ENCODE data around the gene NACC2.
"Not testable (repeated sequence)": the region's sequence is repeated elsewhere in the genome, so short reads cannot be mapped to it uniquely, and the experiment has no call there.

The NACC2 gene

DNA sequence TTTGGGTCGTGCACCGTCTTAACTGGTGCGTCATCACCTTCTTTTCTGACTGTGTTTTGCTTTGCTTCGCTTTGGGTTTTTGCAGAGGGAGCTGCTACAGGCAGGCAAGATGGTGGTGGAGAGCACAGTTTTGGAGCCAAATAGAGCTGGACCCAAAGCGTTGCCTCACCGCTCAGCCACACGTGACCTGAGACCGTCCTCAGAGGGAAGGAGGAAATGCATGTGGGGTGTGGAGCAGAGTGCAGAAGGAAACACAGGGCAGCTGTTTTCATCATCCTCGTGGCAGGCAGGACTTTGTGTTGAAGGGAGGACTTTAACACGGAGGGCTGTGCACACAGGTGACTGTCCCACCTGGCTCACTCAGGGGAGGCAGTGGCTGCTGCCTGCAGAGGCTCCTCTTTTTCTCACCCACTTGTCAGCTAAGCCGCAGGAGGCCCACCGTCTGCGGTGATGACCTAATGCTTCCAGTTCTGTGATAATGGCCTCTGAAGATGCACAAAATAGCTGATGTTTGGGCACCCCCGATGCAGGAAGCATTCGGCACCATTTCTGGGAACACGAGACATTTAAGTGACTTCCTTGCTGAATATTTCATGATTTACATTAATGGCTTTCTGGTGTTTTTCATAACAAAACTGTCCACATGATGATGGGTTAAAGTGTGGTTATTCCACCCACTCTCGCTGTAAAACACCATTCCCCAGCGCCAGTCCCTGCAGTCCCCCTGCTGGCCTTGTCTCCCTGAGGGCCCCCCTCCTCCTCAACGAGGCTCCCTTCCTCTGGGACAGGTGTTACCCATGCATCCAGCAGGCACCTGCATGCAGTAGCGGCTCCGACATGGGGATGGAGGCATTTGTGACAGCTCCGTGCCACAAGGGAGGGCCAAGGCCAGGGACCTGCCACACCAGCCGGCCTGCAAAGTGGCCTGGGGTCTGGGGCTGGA lies 121.5 kb downstream of the NACC2 start:
- no peak for DNase-seq

DNA sequence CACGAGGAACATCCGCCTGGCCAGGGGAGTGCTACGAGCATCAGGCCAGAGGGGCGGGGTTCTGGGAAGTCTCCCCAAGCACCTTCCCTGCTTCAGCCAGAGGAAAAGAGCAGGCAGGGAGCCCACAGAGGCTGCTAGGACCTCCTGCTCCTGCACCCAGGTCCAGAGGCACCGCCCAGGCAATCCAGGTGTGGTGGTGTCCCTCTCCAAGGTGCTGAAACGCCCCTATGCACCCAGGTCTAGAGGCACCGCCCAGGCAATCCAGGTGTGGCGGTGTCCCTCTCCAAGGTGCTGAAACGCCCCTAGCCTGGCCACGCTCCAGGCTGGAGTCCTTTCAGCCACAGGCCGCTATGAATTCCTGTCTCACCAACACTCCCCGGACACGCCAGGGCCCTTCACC lies 123.2 kb downstream of the NACC2 start:
- DNase-seq = no peak

DNA sequence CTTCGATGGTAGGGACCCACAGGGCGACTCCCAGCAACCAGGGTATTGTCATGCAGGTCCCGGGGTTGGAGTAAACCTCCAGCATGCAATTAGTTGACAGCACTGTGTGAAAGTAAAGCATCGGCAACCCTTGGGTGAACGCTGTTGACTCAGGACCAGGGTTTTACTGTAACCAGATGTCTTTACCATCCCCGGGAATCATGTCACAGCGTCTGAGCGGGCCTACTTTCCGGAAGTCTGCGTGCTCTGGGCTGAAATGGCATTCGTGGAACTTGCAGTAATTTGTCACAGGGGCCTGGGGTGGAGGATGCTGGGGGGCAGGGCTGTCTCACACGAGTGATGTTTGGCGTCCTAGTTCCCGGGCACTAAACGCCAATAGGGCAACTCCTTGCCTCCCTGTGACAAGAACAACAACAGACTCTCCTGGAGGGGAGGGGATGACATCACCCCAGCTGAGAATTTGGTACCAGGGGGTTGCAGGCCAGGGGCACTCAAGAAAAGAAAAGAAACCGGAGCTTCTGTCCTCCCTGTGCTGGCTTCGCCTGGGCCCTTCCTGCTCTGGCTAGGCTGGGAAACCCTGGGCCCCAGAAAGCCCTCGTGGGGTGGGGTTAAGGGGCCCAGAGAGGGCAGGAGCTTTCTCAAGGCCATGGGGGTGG lies 123.8 kb downstream of the NACC2 start:
- DNase-seq = no peak

DNA sequence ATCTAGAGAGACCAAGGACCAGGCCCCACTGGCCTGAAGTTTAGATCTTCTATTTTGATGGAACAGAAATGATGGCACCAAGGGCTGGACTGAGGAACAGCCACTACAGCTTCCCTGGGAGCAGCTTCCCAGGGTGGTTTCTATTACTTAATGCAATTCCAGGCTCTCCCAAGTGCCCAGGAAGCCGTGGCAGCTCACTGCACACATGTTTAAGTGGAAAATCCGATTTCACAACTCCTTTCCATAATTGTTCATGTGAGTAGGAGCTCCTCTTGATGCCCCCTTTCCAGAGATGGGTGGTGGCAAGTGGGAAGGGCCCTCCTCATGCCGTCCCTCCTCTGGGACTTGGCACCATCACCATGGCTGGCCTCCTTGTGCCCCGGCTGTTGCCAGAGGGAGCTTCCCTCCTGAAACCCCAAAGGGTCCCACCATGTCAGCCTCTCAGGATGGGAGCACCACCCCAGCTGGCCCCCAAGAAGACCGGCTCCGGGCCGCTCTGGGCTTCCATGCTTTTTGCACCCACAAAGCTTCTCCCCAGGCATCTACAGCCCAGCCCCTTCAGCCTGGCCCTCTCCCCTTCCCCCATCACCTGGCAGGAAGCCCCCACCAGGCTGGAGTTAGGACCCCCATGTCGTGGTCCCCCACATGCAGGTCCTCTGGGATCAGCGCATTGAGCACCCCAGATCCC lies 124.8 kb downstream of the NACC2 start:
- no peak for DNase-seq

DNA sequence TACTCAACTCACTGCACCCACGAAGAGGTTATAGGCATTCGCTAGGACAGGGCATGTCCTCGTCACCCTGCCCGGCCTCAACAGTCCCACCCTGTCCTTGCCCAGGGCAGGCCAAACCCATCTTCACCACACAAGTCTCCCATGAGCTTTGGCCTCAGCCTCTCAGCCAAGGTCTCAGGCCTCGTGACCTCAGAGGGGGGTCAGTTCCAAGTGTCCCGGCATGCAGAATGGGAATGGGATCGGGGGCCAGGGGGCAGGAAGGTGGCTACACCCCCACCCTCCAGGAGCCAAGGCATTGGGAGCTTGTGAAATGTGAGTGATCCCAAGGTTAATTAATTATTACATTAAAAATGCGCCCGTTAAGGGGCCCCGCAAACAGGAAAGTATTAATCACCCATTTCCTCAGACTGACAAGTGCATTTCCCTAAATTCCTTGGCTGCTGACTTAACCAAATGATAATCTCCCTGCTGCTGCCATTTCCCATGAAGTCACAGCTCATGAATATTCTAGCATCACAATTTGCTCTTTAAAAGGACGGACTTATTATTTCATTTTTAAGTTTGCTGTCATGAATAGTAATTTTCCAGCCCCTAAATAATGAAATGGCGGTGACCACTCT lies 125.9 kb downstream of the NACC2 start:
- no peak for DNase-seq

DNA sequence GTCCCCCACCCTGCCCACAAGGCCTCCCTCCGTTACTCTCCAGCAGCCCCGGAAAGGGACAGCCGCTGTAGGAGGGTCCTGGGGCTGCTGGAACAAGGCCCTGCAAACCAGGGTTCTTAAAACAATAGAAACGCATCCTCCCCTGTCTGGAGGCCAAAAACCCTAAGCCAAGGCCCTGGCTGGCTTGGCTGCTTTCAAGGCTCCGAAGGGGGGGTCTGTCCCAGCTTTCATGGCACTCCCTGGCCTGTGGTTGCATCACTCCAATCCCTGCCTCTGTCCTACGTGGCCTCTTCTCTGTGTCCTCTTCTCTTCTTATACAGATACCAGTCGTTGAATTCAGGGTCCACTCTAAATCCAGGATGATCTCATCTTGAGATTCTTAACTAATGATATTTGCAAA lies 126.5 kb downstream of the NACC2 start:
- no peak for DNase-seq

DNA sequence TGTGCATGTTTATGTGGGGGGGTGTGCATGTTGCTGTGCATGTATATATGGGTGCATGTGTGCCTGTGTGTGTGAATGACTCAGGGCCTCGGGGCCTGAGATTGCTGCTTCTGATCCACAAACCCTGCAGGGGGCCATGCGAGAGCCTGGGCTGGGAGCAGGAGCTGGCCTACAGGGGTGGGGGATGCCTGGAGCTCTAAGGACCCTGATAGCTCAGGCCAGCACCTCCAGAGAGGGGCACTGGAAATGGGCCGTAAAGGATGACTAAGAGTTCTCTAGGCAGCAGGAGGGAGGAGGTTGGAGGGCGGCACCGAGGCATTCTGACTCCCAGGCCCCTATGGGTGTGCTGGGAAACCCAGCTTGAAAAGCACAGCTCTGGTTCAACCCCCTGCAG lies 127.0 kb downstream of the NACC2 start:
- no peak for DNase-seq

DNA sequence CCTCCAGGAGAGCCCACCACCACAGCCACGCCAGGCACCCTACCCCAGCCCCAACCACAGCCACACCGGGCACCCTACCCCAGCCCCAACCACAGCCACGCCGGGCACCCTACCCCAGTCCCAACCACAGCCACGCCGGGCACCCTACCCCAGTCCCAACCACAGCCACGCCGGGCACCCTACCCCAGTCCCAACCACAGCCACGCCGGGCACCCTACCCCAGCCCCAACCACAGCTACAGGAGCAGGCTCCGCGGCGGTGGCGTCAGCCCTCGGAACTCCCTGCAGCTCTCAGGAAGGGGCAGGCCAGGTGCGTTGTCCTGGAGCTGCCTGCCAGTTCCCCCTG lies 128.2 kb downstream of the NACC2 start:
- not testable (repeated sequence) for DNase-seq

DNA sequence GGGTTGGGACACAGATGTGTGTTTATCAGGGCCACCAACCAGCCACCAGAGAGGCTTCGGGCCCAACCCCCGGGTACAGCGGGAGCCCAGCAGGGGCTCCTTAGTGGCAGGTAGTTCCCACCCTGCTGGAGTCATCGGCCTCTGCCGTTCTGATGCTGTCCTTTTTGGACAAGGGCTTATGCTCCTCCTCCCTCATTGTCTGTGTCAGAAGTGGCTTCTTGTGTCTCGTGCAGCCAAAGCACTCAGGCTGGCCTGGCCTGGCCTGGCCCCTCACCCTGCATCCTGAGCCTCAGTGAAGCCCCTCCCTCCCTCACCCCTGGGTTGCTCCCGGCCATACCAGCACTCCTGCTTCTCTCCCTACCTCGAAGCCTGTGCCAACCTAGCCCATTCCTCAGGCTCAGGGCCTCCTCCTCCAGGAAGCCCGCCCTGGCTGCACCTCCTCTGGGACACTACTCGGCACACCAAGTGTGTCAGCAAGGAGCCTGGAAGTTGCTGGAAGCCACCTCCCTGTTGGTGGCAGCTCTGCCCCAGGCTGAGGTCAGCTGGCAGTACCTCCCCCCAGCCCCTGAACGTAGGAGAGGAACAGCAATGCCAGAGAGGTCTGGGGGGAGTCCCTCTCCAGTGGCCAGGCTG lies 129.8 kb downstream of the NACC2 start:
- DNase-seq = no peak

DNA sequence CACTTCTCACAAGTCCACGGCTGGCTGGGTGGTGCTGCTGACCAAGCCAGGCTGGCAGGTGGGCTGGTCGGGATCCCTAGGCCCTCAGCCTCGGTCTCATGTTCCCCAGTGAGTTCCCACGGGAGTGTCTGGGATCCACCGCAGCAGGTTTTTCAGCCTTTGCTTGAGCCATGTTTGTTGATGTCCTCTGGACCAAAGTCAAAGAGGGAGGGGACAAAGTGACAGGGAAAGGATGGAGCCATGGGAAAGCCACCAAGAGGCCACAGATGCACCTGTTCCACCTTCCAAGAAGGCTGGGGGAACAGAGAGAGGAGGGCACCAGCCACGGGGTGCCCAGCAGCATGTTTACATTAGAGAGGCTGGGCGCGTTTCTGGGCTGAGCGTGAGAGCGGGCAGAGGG lies 131.2 kb downstream of the NACC2 start:
- no peak for DNase-seq

DNA sequence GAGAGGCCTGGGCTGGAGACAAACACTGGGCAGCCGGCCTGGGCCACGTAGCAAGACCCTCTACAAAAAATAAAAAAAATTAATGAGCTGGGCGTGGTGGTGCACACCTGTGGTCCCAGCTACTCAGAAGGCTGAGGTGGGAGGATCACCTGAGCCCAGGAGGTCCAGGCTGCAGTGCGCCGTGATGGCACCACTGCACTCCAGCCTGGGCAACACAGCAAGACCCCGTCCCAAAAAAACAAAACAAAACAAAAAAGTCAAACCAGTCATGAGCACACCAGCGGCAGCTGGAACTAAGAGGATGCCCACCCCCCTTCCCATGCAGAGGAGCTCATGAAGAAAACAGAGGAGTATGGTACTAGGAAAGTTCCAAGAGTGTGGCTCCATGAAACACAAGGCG lies 131.8 kb downstream of the NACC2 start:
- DNase-seq = no peak

DNA sequence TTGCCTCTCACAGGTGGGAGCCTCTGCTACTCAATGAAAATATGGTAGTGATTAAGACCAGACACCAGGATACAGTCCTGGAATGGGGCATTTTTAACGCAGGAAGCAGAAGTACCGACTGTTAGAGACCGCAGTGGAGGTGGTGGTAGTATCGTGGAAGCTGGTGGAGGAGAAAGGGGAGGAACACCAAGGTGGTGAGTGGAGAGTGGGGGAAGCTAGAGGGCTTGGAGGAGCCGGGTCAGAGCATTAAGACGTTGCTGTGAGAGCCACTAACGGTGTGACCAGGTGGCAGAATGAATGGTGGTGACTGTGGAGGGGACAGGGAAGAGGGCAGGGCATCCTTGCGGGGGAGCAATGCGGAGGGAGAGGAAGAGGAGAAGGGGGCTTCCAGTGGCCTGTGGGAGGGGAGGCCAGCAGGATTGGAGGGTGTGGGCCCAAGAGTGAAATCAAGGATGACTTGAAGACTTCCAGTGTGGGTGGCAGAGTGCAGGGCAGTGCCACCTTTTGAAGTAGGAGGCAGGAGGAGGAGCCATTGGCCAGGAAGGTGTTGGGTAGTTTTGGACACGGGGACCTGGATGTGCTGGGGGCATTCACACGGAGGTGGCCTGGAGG lies 132.3 kb downstream of the NACC2 start:
- DNase-seq = no peak

DNA sequence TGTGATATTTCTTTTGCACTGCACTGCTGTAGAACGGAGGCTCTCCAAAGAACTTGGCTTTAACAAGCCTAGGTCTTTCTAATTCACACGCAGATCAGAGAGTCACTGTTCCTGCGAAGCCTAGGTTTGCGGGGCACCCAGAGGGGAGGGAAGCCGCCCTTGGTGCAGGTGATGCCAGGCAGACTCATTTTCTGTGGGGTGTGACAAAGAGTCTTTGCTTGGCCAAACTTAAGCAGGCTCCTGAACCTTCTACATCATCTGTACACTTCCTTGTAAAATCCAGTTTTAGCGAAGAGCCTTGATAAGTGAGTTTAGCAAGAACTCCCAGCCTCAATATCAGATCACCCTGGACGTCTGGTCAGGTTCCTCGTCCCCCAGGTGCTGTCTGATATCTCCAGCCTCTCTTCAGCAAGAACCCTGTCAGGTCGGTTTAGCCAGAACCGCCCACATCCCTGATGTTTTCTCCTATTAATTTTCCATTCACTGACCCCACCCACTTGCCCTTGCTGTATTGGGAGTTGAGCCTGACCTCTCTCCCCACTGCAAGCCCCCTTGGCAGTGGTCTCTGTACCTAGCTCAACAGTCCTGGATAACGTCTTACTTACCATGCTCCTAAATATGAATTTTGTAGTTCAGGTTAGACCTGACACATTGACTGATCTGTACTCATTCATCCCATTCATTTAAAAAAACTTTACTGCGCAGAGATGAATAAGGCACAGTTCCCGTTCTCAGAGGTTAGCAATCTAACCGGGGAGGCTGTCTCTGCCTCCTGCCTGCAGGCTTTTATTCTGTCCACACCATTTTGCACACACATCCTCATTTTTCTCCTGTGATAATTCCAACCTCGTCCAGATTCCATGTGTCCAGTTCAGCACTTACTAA lies 133.0 kb downstream of the NACC2 start:
- no peak for DNase-seq

DNA sequence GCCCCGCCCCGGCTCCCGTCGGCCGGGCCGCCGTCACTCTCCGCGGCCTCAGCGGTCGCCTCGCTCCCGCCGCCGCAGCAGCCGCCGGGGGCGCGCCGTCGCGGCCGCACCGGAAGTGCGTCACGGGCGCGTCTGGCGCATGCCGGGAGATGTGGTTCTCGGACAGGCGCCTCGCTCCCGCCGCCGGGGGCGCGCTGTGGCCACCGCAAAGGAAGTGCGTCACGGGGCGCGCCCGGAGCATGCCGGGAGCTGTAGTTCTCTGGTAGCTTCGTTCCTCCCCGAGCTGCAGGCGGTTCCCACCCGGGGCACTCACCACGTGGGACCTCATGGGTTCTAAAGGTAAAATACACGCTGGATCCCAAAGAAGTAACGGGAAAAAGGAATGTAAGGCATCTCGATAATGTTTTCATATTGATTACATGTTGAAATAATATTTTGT lies 133.8 kb downstream of the NACC2 start, which contains the start of gene UBAC1:
Gene UBAC1 (minus strand): TSS at position 97 of the 439 bp plus-strand sequence. CDS start 211 bp downstream, outside the sequence.
- peak; percentile 90 for DNase-seq

DNA sequence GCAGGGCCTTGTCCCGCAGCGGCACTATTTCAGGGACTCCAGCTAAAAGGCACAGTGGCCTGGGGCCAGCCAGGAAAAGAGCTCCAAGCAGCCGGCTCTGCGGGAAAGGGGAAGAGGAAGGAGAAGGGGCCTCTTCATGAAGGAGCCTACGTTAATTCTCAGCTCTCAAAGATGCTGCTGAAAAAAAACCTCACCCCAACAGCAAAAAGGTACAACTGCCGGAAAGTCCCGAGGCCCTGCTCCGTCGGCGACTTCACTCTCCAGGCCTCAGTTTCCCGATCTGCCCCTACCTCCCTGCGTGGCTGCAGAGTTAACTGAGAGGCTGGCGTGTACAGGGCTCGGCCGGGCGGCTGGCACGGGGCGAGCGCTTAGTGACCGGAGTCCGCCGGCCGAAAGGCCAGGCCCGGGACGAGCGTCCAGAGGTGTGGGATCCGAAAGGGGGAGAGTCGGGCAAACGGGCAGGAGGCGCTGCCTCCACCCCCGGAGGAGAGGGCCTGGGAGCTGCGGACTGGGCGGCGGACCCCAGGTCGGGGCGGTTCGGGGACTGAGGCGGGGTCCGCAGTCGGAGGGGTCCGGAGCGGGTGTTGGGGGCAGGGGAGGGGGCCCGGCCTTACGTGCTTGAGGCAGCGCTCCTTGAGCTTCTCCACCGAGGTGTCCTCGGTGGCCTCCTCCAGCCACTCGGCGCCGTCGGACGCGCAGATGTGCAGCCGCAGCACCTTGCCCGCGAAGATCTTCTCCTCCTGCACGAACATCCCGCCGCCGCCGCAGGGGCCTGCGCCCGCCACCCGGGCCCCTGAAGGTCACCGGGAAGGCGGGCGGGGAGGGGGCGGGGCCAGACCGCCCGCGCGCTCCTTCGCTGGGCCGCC lies 134.4 kb downstream of the NACC2 start:
- DNase-seq = no peak

DNA sequence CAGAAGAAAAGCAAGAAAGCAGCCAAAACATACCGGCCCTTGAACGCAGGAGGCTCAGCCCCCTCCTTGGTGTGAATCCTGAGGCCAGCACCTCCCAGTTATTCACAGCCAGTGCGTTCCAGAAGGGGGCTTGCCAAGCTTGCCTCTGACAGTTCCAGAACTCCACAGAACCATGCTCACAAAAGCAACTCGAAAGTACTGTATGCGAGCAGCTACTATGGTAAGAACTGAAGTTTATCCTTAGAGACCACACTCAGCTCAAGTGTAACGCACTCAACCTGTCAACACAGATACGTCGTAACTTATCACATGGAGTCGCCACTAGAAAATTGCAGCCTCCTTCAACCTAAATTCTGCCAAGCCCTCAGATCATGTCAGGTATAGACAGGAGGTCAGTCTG lies 135.3 kb downstream of the NACC2 start:
- DNase-seq = no peak

DNA sequence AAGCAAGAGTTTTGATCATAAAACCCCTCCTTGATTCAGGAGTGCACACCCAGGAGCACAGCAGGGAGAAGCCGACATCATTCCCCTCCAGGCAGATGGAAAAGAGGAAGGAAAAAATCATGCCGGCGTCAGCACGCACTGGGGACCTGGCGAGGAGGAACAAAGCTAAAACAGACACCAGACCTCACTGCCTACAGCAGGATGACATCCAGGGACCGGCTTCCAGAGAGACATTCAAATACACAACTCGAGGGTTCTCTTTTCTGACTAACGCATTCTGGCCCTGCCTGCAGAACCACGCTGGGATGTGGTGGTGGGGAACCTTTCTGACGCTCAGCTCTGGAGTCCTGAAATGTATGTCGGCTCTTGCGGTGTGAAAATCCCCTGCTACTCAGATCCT lies 136.6 kb downstream of the NACC2 start:
- DNase-seq = no peak

DNA sequence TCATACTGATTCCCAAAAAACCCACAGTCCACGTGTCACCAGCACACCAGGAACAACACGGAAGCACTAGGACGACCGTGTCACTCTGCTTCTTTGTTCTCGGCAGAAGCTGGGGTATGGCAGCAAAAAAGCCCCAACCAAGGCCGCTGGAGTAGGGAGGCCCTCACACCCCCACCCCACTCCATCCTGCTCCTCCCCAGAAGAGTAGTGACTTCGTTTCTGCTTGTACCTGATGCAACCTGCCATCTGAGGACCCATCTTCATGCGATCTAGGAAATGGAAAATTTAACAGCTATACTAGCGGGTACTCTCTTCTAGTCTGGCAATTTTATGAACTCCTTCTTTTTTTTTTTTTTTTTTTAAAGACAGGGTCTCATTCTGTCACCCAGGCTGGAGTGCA lies 137.7 kb downstream of the NACC2 start:
- DNase-seq = no peak

DNA sequence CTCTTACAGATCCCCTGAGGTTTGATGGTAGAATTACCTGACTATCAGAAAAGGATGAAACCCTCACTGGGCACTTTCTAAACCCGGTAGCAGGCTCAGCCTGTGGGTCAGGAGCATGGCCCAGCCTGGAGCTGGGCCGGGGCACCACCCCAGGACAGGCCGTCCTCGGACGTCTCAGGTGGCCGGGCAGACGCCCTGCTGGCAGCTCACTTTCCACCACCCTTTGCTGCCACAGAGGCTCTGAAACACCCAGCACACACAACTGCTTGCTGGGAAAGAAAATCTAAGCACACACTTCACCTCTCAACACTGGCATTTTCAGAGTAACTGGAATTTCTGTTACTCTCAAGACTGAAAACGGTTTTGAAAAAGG lies 138.3 kb downstream of the NACC2 start:
- no peak for DNase-seq

Measured in KG1 (cell line).